ENCODE results near the gene PLAAT4.

The PLAAT4 gene

DNA sequence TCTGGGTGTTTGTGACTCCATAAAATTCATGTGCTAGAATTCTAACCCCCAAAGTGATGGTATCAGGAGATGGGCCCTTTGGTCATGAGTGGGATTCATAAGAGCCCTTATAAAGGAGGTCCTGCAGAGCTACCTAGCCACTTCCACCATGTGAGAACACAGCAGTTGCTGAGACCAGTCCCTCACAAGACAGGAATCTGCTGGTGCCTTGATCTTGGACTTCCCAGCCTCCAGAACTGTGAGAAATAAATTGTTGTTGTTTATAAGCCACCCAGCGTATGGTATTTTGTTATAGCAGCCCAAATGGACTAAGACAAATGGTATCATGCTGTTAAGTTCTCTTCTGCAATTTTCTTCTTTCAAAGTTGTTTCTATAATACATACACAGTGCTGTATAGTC, 44.2 kb upstream of the PLAAT4 start:
- TF ChIP-seq, protein P1, sequence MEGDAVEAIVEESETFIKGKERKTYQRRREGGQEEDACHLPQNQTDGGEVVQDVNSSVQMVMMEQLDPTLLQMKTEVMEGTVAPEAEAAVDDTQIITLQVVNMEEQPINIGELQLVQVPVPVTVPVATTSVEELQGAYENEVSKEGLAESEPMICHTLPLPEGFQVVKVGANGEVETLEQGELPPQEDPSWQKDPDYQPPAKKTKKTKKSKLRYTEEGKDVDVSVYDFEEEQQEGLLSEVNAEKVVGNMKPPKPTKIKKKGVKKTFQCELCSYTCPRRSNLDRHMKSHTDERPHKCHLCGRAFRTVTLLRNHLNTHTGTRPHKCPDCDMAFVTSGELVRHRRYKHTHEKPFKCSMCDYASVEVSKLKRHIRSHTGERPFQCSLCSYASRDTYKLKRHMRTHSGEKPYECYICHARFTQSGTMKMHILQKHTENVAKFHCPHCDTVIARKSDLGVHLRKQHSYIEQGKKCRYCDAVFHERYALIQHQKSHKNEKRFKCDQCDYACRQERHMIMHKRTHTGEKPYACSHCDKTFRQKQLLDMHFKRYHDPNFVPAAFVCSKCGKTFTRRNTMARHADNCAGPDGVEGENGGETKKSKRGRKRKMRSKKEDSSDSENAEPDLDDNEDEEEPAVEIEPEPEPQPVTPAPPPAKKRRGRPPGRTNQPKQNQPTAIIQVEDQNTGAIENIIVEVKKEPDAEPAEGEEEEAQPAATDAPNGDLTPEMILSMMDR (IDR thresholded peaks at IDR 0.05; ENCODE audit: control extremely low read depth, extremely low read depth, low read depth, missing control alignments) = no peak
- POLR2A ChIA-PET = no interaction called here
- CTCF ChIA-PET = interaction anchor here (4.4 to 5.7 kb wide), 2 partner anchors 13 to 145 kb away, joined by 17 to 47 read pairs; no protein-coding TSS in a partner anchor
- no peak for DNase-seq (ENCODE audit: extremely low spot score)

DNA sequence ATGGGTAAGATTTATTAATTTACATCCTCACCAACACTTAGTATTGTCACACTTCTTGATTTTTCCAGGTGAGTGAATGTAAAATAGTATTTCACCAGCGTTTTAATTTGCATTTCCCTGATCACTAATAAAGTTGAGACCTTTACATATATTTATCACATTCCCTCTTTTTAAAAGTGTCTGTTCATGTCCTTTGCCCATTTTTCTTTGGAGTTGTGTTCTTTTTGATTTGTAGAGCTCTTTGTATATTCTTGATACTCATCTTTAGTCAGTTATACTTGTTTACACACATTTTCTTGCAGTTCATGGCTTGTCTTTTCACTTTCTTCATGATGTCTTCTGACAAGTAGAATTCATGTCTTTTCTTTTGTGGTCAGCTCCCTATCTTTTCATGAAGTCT, 43.5 kb upstream of the PLAAT4 start:
- POLR2A ChIA-PET = no interaction called here
- TF ChIP-seq, protein P1 (IDR thresholded peaks at IDR 0.05; ENCODE audit: control extremely low read depth, extremely low read depth, low read depth, missing control alignments) = no peak
- DNase-seq (ENCODE audit: extremely low spot score) = no peak
- CTCF ChIA-PET = interaction anchor here (4.4 kb wide), 1 partner anchor 144 kb away, joined by 17 read pairs; no protein-coding TSS in a partner anchor

DNA sequence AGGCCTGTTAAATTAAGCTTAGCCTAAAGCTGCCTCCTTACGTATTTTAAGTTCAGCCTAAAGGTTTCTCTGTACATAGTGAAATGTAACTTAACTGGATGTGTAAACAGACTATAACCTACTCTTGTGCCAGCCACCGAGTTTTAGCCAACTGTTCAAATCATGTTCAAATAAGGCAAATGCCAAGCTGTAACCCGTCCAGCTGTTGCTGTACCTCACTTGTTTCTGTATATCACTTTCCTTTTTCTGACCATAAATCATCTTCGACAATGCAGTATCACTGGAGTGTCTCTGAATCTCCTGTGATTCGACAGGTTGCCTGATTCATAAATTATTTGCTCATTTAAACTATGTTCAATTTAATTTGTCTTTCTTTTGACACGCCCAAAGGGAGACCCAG, 41.6 kb upstream of the PLAAT4 start:
- POLR2A ChIA-PET = no interaction called here
- CTCF ChIA-PET = interaction anchor here (1.3 to 1.6 kb wide), 3 partner anchors 11 to 16 kb away, joined by 3 to 9 read pairs (median 4); partner anchors contain the start of gene LGALS12
- TF ChIP-seq, protein P1 (IDR thresholded peaks at IDR 0.05; ENCODE audit: control extremely low read depth, extremely low read depth, low read depth, missing control alignments) = no peak
- no peak for DNase-seq (ENCODE audit: extremely low spot score)

DNA sequence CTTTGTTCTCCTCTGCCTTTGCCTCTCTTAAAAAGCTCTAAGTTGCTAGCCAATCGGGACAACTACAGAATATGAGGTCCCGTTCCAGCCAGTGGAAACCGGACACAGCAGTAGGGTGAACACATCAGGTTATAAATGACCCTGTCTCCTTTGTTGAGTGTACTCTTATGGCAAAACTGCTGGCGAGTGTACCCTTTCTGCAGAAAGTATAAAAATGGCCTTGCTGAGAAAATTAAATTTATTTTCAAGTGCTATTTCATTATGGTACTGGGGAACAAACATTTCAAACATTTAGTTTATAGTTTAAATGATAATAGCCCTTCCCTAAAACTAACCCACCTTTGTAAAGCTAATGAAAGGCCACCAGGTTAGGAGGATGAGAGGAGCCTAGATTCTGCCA, 36.7 kb upstream of the PLAAT4 start:
- no peak for DNase-seq (ENCODE audit: extremely low spot score)
- ChIA-PET POLR2A (no interaction called here), CTCF (interaction anchor here (2.0 kb wide), 1 partner anchor 10 kb away, joined by 5 read pairs; no protein-coding TSS in a partner anchor)
- TF ChIP-seq, protein P1 (IDR thresholded peaks at IDR 0.05; ENCODE audit: control extremely low read depth, extremely low read depth, low read depth, missing control alignments) = no peak

DNA sequence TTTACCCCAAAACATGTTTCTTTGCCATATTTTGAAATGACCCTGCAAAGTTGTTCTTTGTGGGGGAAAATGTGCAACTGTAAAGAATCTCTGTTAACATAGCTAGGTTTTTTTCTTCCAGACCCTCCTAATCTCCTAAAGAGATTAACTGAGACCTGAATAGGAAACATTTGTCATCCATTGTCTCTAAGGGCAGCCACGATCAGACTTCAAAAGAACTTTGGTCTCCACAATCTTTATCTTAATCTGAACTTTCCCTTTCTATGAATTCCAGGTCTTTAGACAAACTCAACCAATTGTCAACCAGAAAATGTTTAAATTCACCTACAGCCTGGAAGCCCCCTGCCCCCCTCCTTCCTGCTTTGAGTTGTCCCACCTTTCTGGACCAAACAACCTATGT, 35.4 kb upstream of the PLAAT4 start:
- CTCF ChIA-PET = interaction anchor here (2.0 kb wide), 1 partner anchor 12 kb away, joined by 5 read pairs; no protein-coding TSS in a partner anchor
- POLR2A ChIA-PET = no interaction called here
- no peak for DNase-seq (ENCODE audit: extremely low spot score)
- TF ChIP-seq, protein P1 (IDR thresholded peaks at IDR 0.05; ENCODE audit: control extremely low read depth, extremely low read depth, low read depth, missing control alignments) = no peak

DNA sequence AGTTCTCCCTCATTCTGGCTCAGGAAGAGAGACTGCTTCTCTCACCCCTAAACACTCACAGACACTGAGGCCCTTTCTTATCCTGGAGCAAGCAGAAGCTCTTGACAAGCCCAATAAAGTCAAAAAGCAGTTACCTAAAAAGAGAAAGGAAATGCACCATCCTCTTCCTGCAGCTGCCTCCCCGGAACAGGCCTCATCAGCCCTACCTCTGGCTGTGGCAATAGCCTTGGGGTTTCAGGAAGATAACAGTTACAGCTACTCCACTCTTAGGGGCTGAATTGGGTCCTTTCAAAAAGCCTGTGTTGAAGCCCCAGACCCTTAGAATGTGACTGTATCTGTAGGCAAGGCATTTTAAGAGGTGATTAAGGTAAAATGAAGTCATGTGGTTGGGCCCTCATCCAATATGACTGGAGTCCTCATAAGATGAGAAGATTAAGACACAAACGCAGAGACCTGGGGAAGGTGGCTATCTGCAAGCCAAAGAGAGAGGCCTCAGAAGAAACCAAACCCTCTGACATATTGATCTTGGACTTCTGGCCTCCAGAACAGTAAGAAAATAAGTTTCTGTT, 34.3 kb upstream of the PLAAT4 start:
- TF ChIP-seq, protein P1 (IDR thresholded peaks at IDR 0.05; ENCODE audit: control extremely low read depth, extremely low read depth, low read depth, missing control alignments) = no peak
- DNase-seq (ENCODE audit: extremely low spot score) = no peak
- POLR2A ChIA-PET = no interaction called here
- CTCF ChIA-PET = no interaction called here
